Astrocyte of the spinal cord (primary cell): Measurements from ENCODE around the gene FGD4.

Experiments used
- DNase-seq: peaks from one replicate; pipeline ENCODE4 v3.0.0; 2011; ENCODE audit warnings: low read depth, low spot score
- H3K4me3 ChIP-seq: 2 replicates; pipeline ENCODE4 v1.5.1; 2011; ENCODE audit warnings: low read depth, mild to moderate bottlenecking, low read length, moderate library complexity
- in situ Hi-C: cut with HindIII; loops from 2 replicates; pipeline ENCODE4 v1.10.0; 2017; ENCODE audit warnings: low sequenced_read_pairs
- TF ChIP-seq, protein P1 (sequence below): IDR thresholded peaks from 2 replicates; pipeline ENCODE4 v1.5.1; 2012; ENCODE audit warnings: low read depth, mild to moderate bottlenecking, low read length, inconsistent platforms

Gene FGD4

DNA sequence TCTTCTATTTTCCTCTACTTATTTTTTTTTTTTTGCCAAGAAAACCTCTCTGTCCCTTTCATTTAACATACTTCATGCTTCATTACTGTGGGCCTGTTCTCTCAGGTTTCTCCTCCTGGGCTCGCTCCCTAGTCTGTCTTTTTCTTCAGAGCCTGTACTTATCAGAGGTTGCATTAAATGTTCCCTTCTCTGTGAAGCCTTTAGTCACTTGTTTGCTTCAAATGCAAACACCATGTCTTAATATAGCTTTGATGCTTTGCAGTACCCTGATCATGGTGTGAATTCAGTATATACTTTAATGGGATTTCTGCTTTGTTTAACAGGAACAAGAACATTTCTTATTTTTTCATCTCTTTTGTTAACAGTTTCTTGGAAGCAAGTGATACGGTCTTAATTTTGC is 207.1 kb downstream of the FGD4 start:
- no peak for DNase-seq
- in situ Hi-C loops, result no loop called here
- H3K4me3 ChIP-seq, result no peak overlapping the region
- TF ChIP-seq, protein P1, sequence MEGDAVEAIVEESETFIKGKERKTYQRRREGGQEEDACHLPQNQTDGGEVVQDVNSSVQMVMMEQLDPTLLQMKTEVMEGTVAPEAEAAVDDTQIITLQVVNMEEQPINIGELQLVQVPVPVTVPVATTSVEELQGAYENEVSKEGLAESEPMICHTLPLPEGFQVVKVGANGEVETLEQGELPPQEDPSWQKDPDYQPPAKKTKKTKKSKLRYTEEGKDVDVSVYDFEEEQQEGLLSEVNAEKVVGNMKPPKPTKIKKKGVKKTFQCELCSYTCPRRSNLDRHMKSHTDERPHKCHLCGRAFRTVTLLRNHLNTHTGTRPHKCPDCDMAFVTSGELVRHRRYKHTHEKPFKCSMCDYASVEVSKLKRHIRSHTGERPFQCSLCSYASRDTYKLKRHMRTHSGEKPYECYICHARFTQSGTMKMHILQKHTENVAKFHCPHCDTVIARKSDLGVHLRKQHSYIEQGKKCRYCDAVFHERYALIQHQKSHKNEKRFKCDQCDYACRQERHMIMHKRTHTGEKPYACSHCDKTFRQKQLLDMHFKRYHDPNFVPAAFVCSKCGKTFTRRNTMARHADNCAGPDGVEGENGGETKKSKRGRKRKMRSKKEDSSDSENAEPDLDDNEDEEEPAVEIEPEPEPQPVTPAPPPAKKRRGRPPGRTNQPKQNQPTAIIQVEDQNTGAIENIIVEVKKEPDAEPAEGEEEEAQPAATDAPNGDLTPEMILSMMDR, result no peak

GRCh38 chr12:32609966-32610365 is 210.6 kb downstream of the FGD4 start:
- TF ChIP-seq, protein P1, result no peak
- H3K4me3 ChIP-seq, result no peak overlapping the region
- no peak for DNase-seq
- in situ Hi-C loops, result no loop called here

DNA sequence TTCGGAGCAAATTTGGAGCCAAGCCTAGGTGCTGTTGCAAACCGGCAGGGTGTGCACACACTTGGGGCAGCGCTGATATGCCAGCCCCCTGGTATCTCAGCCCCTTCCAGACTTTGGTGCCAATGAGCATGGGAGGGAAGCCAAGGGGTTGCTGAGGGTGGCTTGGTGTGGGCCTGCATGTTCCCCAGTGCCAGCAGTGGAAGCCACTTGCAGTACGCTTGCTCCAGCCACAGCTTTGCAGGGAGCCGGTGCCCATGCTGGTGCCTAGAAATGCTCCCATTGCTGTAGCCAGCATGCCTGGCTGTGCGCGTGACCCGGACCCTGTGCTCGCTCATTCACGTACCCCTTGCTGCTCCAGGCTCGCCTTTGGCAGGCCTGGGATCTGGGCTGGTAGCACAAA is 212.6 kb downstream of the FGD4 start:
- no peak overlapping the region for H3K4me3 ChIP-seq
- in situ Hi-C loops, result no loop called here
- TF ChIP-seq, protein P1, result no peak
- DNase-seq, result no peak

GRCh38 chr12:32612658-32613614 is 213.6 kb downstream of the FGD4 start:
- H3K4me3 ChIP-seq, result no peak overlapping the region
- in situ Hi-C loops, result no loop called here

DNA sequence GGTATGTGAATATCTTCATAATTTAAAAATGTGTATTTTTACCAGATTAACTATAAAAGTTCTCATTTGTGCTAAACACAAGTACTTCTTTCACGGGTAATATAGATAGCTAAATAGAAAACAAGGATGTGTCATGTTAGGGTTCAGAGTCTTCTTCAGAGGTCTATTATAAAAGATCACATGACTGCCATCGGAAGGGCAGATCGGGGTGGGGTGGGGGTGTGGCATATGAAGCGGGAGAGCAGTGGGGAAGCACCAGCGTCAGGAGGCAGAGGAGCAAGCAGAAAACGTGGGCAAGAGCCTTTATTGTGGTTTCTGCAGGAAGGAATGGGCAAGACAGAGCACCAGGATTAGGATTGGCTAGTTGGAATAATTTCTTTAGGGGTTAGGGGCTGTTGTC is 216.1 kb downstream of the FGD4 start:
- in situ Hi-C loops, result no loop called here
- H3K4me3 ChIP-seq, result no peak overlapping the region
- DNase-seq, result no peak
- TF ChIP-seq, protein P1, result no peak

More at GRCh38 chr12:32612658-32613614, 213.6 kb downstream of the FGD4 start:
- TF ChIP-seq, protein P1, result no peak
- DNase-seq, result no peak

- TF ChIP-seq, protein P1, result no peak
- no peak overlapping the region for H3K4me3 ChIP-seq
- DNase-seq, result no peak
- in situ Hi-C loops, result no loop called here
These were observed 218.2 kb downstream of the FGD4 start for GRCh38 chr12:32617534-32617933.
